Panc1 (cell line): ENCODE measurements around the gene KIDINS220. TPM values are rescaled to one million over a fixed set of nuclear protein-coding genes. Genes with fewer than 3 reads are reported as not detected.

Source experiments
- ATAC-seq: fragments of 200-7000 bp; cut with Tn5 transposase; 2 replicates; pipeline ENCODE4 v1.9.1; 2020; ENCODE audit warnings: mild to moderate bottlenecking, moderate library complexity
- BruUV-seq: library from RNA; stranded (reverse); fragments of 400-500 nt; replicated peaks from 2 replicates; lab custom pipeline; 2021; lab: Mats Ljungman, UMichigan
- CTCF ChIA-PET: fragments of 300-600 bp; sonication (Branson Sonifier 250); formaldehyde crosslinking; loops from one replicate; lab custom pipeline; 2022; ENCODE audit warnings: antibody characterized with exemption; lab: Charles Lee
- POLR2A ChIA-PET: fragments of 300-600 bp; sonication (Branson Sonifier 250); formaldehyde crosslinking; loops from one replicate; lab custom pipeline; 2022; ENCODE audit warnings: antibody characterized with exemption; lab: Charles Lee
- DNase-seq: peaks from one replicate; pipeline ENCODE4 v3.0.0-alpha.2; 2010; ENCODE audit warnings: low read depth, low spot score
- H3K27ac ChIP-seq: 2 replicates; pipeline ENCODE4 v1.5.1; 2011; ENCODE audit warnings: mild to moderate bottlenecking, low read length, inconsistent platforms
- H3K27me3 ChIP-seq: fragments of 200-500 bp; sonication (Bioruptor generic); 2 replicates; pipeline ENCODE4 v1.6.0; 2014; ENCODE audit warnings: low read length, inconsistent platforms; ENCODE audit not compliant: control insufficient read depth, insufficient read depth
- H3K36me3 ChIP-seq: fragments of 200-500 bp; sonication (Bioruptor generic); 2 replicates; pipeline ENCODE4 v1.5.1; 2014; ENCODE audit warnings: inconsistent platforms, mild to moderate bottlenecking, low read length, moderate library complexity; ENCODE audit not compliant: control insufficient read depth, insufficient read depth
- H3K4me1 ChIP-seq: 2 replicates; pipeline ENCODE4 v1.5.1; 2011; ENCODE audit warnings: inconsistent platforms, mild to moderate bottlenecking, low read length, moderate library complexity; ENCODE audit not compliant: control insufficient read depth, insufficient read depth
- H3K4me3 ChIP-seq, 2 experiments: 2 replicates each; pipeline ENCODE4 v1.5.1; 2011 to 2012; ENCODE audit warnings: low read depth in 2 of 2, low read length in 2 of 2, mild to moderate bottlenecking in 2 of 2, inconsistent platforms in 1 of 2, moderate library complexity in 1 of 2
- H3K9me3 ChIP-seq: fragments of 200-500 bp; sonication (Bioruptor generic); 2 replicates; pipeline ENCODE4 v1.5.1; 2014; ENCODE audit warnings: low read depth, mild to moderate bottlenecking, inconsistent platforms, low read length, moderate library complexity; ENCODE audit not compliant: control insufficient read depth, insufficient read depth
- POLR2AphosphoS5 ChIP-seq: IDR thresholded peaks from 2 replicates; pipeline ENCODE4 v1.6.1; 2012; ENCODE audit warnings: mild to moderate bottlenecking, low read depth, low read length, moderate library complexity
- SIN3A ChIP-seq: IDR thresholded peaks from 2 replicates; pipeline ENCODE4 v1.6.1; 2012; ENCODE audit warnings: low read depth, mild to moderate bottlenecking, low read length, moderate library complexity, borderline replicate concordance; ENCODE audit not compliant: insufficient read depth
- TCF7L2 ChIP-seq: IDR thresholded peaks from 2 replicates; pipeline ENCODE4 v1.6.1; 2011; ENCODE audit warnings: mild to moderate bottlenecking, low read depth, low read length, inconsistent platforms
- in situ Hi-C: cut with HindIII; loops from 2 replicates; pipeline ENCODE4 v1.10.0; 2016; ENCODE audit warnings: low sequenced_read_pairs, low pct_unique_long_range_greater_than_20kb
- intact Hi-C: fragments of 100-400 bp; cut with micrococcal nuclease; formaldehyde crosslinking; loops from one replicate; pipeline ENCODE4 v1.10.0; 2022; ENCODE audit not compliant: unreplicated experiment
- total RNA-seq: library from RNA; stranded (reverse); gene quantifications from one replicate; pipeline ENCODE4 v1.2.1, GENCODE V29; 2021; ENCODE audit not compliant: unreplicated experiment
- TF ChIP-seq, protein P1 (sequence below), 2 experiments: IDR thresholded peaks; 2 replicates each; pipeline ENCODE4 v1.6.1; 2011 to 2012; ENCODE audit warnings: low read depth in 2 of 2, control low read depth in 1 of 2, low read length in 1 of 2, mild to moderate bottlenecking in 1 of 2, moderate library complexity in 1 of 2; ENCODE audit not compliant: insufficient read depth in 1 of 2
- TF ChIP-seq, protein P2 (sequence below): fragments of 450-650 bp; IDR thresholded peaks from 2 replicates; pipeline ENCODE4 v1.5.1; 2017; ENCODE audit warnings: mild to moderate bottlenecking

KIDINS220 gene
- total RNA-seq, 1 experiment from 2014 or later, result 39.3 TPM

DNA sequence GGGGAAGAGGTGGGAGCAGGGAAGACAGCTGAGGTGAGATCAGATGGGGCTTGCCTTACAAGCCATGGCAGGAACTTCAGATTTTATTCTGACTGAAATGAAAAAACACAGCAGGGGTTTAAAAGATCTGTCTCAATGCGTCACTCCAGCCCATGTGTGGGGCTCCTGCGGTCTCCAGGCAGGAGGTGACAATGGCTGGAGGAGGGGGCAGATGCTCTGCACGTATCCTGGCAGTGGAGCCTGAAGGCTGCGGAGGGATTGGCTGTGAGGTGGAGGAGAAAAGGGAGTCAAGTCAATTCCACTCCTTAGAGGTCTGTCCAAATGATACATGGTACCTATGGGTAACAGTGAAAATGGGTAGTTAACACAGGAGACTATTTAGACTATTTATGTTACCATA, 40.5 kb upstream of the KIDINS220 start:
- H3K36me3 ChIP-seq, result no peaks in the 10 kb centered on the region
- ATAC-seq, result no peak
- no peak overlapping the region for H3K27ac ChIP-seq
- no peak for TF ChIP-seq POLR2AphosphoS5
- TF ChIP-seq, protein P1, sequence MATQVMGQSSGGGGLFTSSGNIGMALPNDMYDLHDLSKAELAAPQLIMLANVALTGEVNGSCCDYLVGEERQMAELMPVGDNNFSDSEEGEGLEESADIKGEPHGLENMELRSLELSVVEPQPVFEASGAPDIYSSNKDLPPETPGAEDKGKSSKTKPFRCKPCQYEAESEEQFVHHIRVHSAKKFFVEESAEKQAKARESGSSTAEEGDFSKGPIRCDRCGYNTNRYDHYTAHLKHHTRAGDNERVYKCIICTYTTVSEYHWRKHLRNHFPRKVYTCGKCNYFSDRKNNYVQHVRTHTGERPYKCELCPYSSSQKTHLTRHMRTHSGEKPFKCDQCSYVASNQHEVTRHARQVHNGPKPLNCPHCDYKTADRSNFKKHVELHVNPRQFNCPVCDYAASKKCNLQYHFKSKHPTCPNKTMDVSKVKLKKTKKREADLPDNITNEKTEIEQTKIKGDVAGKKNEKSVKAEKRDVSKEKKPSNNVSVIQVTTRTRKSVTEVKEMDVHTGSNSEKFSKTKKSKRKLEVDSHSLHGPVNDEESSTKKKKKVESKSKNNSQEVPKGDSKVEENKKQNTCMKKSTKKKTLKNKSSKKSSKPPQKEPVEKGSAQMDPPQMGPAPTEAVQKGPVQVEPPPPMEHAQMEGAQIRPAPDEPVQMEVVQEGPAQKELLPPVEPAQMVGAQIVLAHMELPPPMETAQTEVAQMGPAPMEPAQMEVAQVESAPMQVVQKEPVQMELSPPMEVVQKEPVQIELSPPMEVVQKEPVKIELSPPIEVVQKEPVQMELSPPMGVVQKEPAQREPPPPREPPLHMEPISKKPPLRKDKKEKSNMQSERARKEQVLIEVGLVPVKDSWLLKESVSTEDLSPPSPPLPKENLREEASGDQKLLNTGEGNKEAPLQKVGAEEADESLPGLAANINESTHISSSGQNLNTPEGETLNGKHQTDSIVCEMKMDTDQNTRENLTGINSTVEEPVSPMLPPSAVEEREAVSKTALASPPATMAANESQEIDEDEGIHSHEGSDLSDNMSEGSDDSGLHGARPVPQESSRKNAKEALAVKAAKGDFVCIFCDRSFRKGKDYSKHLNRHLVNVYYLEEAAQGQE (IDR thresholded peaks at IDR 0.05; ENCODE audit: insufficient read depth in 1 of 2, low read depth in 2 of 2, low read length in 1 of 2), result no peak
- TF ChIP-seq, protein P2, sequence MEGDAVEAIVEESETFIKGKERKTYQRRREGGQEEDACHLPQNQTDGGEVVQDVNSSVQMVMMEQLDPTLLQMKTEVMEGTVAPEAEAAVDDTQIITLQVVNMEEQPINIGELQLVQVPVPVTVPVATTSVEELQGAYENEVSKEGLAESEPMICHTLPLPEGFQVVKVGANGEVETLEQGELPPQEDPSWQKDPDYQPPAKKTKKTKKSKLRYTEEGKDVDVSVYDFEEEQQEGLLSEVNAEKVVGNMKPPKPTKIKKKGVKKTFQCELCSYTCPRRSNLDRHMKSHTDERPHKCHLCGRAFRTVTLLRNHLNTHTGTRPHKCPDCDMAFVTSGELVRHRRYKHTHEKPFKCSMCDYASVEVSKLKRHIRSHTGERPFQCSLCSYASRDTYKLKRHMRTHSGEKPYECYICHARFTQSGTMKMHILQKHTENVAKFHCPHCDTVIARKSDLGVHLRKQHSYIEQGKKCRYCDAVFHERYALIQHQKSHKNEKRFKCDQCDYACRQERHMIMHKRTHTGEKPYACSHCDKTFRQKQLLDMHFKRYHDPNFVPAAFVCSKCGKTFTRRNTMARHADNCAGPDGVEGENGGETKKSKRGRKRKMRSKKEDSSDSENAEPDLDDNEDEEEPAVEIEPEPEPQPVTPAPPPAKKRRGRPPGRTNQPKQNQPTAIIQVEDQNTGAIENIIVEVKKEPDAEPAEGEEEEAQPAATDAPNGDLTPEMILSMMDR, result no peak
- TF ChIP-seq SIN3A, result no peak
- TF ChIP-seq TCF7L2, result no peak
- H3K4me3 ChIP-seq, result no peak overlapping the region
- BruUV-seq, result no TSS peak
- CTCF ChIA-PET, result no interaction called here
- intact Hi-C loops, result no loop called here
- no peaks in the 10 kb centered on the region for H3K27me3 ChIP-seq
- H3K9me3 ChIP-seq, result no peaks in the 10 kb centered on the region
- POLR2A ChIA-PET, result no interaction called here
- no peaks in the 10 kb centered on the region for H3K4me1 ChIP-seq
- in situ Hi-C loops, result no loop called here
- DNase-seq, result no peak

DNA sequence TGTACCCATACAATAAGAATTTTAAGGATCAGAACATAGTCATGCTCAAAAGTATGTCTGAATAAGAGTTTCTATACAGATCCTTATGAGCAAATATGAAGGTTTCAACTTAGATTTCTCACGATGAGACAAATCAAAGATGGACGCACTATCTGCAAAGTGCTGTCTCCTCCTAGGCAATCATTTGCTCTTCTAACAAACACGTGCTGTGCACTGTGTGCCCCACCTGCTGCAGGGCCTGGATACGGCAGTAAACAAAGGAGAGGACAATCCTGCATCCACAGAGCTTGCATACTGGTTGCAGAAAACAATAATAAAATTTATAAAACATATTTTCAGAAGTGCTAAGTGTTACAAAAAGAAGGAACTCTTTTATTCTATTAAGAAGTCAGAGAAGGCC, 39.9 kb upstream of the KIDINS220 start:
- Histone ChIP-seq H3K4me3 (no peak overlapping the region), H3K27me3 (no peaks in the 10 kb centered on the region), H3K36me3 (no peaks in the 10 kb centered on the region), H3K27ac (no peak overlapping the region), H3K4me1 (no peaks in the 10 kb centered on the region), H3K9me3 (no peaks in the 10 kb centered on the region)
- DNase-seq (no peak), ATAC-seq (no peak)
- intact Hi-C loops (no loop called here), in situ Hi-C loops (no loop called here)
- CTCF ChIA-PET, result no interaction called here
- TF ChIP-seq, protein P2, result no peak
- TF ChIP-seq, protein P1 (IDR thresholded peaks at IDR 0.05; ENCODE audit: insufficient read depth in 1 of 2, low read depth in 2 of 2, low read length in 1 of 2), result no peak
- no peak for TF ChIP-seq POLR2AphosphoS5
- TF ChIP-seq SIN3A, result no peak
- TF ChIP-seq TCF7L2, result no peak
- POLR2A ChIA-PET, result no interaction called here
- no TSS peak for BruUV-seq
